ENCODE measurements around the gene PLXNC1.

- TF ChIP-seq CTCF (IDR thresholded peaks at IDR 0.05; ENCODE audit: low read length) (no peak), EZH2 (IDR thresholded peaks at IDR 0.05; ENCODE audit: borderline replicate concordance, low read length) (no peak)
Observed at GRCh38 chr12:94263905-94264561, 115.7 kb downstream of the PLXNC1 start.

Data from OCI-LY1 (cell line).